Activated CD4-positive, alpha-beta T cell treated with anti-CD3 and anti-CD28 coated beads for 48 hours (primary cell): ENCODE measurements around the gene NKAPL.

ENCODE experiments used
- DNase-seq: peaks from one replicate; pipeline ENCODE4 v3.0.0-alpha.2; 2020

Gene NKAPL

GRCh38 chr6:28258877-28259777, at the start of gene NKAPL:
NKAPL (plus strand) TSS chr6:28259297; CDS start chr6:28259372, 75 bp downstream.
- DNase-seq, result peak; percentile 81

DNA sequence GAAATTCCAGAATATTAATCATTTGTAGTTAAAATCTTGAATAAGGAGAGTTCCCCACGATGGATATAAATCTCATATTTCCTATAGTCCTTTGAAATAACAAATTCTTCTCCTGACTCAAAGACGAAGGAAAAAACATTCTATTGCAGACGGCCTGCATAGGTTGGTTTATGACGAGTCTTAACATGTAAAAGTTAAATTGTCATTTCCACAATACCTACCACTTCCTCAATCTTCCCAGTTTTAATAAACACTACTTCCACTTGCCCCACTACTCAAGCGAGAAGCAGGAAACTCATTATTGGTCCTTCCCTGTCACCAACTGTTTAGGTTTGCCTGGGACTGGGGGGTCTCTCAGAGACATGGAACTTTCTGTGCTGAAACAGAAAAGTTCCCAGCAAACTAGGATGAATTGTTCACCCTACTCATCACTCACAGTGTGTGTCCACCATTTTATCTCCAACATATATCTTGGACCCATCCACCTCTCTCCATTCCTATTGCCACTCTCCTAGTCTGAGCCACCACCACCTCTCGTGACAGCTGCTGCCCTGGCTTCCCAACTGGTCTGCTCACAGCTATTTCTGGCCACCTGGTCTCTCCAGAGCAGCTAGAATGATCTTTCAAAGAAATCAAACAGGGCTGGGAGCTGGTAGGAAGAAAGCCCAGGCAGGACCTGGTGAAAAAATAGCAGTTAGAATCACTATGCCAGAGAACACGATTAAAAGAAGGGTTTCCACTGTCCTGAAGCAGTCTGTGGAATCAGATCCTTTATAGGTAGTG, 49.2 kb upstream of the NKAPL start:
- DNase-seq, result no peak

GRCh38 chr6:28211840-28212509, 47.1 kb upstream of the NKAPL start:
- no peak for DNase-seq

DNA sequence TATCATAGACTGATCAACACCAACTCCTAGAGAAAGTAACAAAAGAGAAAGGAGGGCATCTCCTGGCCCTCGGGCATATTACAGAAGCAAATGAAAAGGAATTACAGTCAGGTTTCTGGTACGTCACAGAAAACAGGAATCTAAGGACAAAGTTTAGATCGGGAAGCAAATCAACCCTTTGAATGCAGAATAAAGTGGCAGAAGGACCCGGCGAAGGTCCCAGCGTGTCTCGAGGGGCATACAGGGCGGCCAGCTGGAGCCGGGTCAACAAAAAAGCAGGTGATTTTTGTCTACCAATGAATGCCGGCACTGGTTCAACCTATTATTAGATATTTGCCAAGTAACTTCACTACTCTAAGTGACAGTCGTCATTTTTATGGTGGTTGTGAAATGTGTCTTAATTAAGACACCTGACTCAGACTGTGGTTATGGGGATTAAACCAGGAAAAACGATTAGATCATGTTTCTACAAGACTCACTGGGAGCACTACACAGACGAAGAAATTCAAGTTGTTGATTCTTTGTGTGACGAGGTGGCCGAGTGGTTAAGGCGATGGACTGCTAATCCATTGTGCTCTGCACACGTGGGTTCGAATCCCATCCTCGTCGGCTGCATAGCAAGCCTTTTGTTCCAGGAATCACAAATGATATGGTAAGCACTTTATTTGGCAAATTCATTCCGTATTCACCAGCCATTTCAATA, 46.4 kb upstream of the NKAPL start:
- DNase-seq, result peak; percentile 86

- DNase-seq, result no peak
These were observed 45.9 kb upstream of the NKAPL start for GRCh38 chr6:28213213-28213523.

GRCh38 chr6:28215425-28215824, 43.7 kb upstream of the NKAPL start:
- DNase-seq, result peak; percentile 31

- DNase-seq, result no peak
These were observed 41.2 kb upstream of the NKAPL start for GRCh38 chr6:28217890-28218289.

DNA sequence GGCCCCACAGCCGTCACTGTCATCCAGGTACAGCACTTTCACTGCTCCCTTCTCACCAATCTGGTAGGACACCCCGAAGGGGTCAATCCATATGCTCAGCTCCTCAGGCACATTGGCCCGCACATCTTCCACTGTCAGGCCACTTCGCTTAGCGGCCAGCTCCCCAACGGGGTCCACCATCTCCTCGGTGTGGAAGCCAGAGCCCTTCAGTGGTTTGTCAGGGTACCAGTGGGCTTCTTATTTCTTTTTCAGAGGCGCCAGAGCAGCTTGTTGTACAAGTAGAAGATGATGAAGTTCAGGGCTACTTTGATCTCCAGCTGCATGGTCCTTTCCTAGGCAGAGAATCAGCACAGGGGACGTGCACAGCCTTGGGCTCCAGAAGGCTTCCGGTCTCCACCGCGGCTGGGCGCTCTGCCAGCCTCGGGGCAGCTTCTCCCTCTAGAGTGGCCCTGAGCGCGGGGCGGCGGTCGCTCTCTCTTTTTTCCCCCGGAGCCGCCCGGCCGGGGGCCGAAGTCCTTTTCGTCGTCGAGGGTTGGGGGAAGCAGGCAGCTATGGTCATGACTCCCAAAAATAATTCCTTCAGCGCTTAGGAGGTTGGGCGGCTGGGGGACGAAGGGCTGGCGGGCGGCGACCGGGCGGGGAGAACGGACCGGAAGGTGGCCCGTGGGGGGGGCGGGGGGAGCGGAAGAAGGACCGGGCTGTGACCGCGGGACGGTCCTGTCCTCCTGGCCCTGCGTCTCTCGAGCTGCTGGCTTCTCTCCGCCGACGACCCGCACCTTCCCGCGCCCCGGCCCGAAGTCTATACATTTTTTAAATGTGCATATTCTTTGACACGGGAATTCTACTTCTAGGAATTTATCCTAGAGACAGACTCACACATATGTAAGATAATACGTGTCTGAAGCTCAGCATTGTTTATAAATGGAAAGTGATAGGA, 40.5 kb upstream of the NKAPL start:
- DNase-seq, result peak; percentile 45

GRCh38 chr6:28220257-28221133, 38.6 kb upstream of the NKAPL start:
- DNase-seq, result no peak

- no peak for DNase-seq
These were observed 34.7 kb upstream of the NKAPL start for GRCh38 chr6:28224131-28225055.

DNA sequence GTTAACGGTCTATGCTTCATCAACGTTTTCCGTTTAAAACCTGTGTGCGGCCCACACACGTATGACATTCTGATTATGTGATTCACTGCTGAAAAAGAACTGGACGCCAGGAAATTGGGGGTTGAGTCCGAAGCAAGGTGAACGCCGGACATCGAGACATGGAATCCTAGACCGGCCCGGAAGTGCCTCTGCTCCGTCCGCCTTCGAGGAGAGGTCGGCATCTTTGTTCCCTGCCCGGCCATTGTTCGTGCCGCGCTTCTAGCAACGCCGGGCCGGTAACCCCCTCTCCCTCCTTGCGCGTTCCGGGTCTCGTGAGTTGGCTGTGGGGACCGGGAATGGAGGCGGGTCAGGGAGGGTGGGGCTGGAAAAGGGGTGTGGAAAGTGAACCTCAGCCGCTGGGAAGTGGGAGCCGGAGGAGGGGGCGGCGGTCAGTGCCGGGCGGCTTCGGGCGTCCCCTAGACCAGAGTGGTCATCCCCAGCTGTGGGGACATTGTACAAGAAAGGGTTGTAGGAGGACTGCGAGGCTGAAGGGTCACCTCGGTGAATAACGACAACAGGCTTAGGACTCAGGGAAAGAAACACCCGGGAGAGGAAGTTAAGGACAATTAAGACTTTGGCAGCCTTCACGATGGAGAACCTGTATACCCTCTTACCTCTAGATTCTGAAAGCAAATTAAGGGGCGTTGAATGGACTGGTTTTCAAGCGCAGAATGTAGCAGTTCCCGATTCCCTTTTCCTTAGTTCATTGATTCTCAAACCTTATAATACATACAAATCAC, 33.9 kb upstream of the NKAPL start, which contains the start of gene ZSCAN9:
Gene ZSCAN9 (plus strand): TSS at position 220 of the 779 bp plus-strand sequence. CDS start 1,810 bp downstream, outside the sequence.
- DNase-seq, result peak; percentile 68

DNA sequence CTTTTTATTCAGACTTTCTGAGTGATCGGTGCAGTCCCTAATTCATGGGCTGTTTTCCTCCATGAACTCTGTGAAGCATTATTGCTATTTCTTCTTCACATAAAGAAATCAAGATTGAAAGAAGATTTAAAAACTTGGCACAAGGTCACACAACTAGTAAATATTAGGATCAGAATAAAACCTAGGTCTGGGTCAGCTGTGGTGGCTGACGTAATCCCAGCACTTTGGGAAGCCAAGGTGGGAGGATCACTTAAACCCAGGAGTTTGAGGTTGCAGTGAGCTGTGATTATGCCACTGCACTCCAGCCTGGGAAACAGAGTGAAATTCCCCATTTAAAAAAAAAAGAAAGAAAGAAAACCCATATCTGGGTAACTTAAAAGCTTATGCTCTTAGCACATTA, 32.6 kb upstream of the NKAPL start:
- no peak for DNase-seq

GRCh38 chr6:28232785-28233184, 26.3 kb upstream of the NKAPL start:
- DNase-seq, result no peak

DNA sequence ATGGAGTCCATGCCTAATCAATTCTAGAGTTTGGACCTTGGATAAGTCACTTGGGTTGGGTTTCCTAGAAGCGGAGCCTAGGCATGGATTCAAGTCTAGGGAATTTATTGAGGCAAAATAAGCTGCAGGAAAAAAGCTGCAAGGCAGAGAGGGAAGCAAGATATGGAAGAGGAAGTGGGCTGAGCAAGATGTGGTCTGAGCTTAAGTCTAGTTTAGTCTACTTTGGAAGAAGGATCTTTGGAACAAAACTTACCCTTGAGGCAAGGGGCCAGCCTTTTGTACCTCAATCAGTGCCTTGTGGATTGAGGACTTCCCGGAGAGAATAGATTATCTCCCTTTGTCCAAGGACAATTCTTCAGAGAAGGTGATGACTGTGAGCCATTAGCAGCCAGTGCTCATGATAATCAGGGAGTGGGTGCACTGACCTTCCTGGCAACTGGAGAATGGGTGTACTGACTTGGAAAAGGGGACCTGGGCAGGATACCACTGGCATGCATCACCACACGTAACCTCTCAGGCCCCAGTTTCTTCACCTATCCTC, 23.1 kb upstream of the NKAPL start:
- DNase-seq, result no peak

GRCh38 chr6:28239636-28240035, 19.5 kb upstream of the NKAPL start:
- no peak for DNase-seq

- DNase-seq, result no peak
These were observed 18.6 kb upstream of the NKAPL start for GRCh38 chr6:28240471-28240870.

- DNase-seq, result no peak
These were observed 15.2 kb upstream of the NKAPL start for GRCh38 chr6:28243946-28244345.
